OCI-LY3 (cell line): ENCODE measurements around the gene IMMP2L.

Experiments used
- H2AFZ ChIP-seq: fragments of 200-600, 300-600 bp; shearing (Covaris generic); 2 replicates; pipeline ENCODE4 v1.6.0; 2014; ENCODE audit warnings: antibody characterized with exemption, low read depth, low read length
- H3K27ac ChIP-seq: fragments of 200-600, 300-600 bp; sonication (generic); 2 replicates; pipeline ENCODE4 v1.5.1; 2014; ENCODE audit warnings: mild to moderate bottlenecking, low read length, moderate library complexity, mixed read lengths
- H3K27me3 ChIP-seq: fragments of 200-600, 300-600 bp; sonication (generic); 2 replicates; pipeline ENCODE4 v1.6.1; 2014; ENCODE audit warnings: low read depth, low read length, mixed read lengths
- H3K36me3 ChIP-seq: fragments of 200-600, 300-600 bp; sonication (generic); replicated peaks from 2 replicates; pipeline ENCODE3; 2014; ENCODE audit warnings: low read depth, low read length, mixed read lengths
- H3K4me1 ChIP-seq: fragments of 300-600, 200-600 bp; sonication (generic); 2 replicates; pipeline ENCODE4 v1.6.1; 2014; ENCODE audit warnings: low read length, mixed read lengths
- H3K4me2 ChIP-seq: fragments of 200-600, 300-600 bp; sonication (generic); 2 replicates; pipeline ENCODE4 v1.6.1; 2014; ENCODE audit warnings: low read length, mixed read lengths
- H3K4me3 ChIP-seq: fragments of 300-600, 200-600 bp; sonication (generic); 2 replicates; pipeline ENCODE4 v1.5.1; 2014; ENCODE audit warnings: antibody characterized with exemption, mild to moderate bottlenecking, low read length, moderate library complexity
- H3K79me2 ChIP-seq: fragments of 300-600, 200-600 bp; shearing (Covaris generic); 2 replicates; pipeline ENCODE4 v1.6.1; 2014; ENCODE audit warnings: mild to moderate bottlenecking, low read length, mixed read lengths
- H3K9ac ChIP-seq: fragments of 300-600, 200-600 bp; shearing (Covaris generic); 2 replicates; pipeline ENCODE4 v1.6.0; 2014; ENCODE audit warnings: mild to moderate bottlenecking, low read length, moderate library complexity
- H3K9me3 ChIP-seq: fragments of 200-600, 300-600 bp; shearing (Covaris generic); 2 replicates; pipeline ENCODE4 v1.6.1; 2014; ENCODE audit warnings: low read length, mixed read lengths; ENCODE audit not compliant: insufficient read depth
- H4K20me1 ChIP-seq: fragments of 200-600, 300-600 bp; sonication (generic); 2 replicates; pipeline ENCODE4 v1.6.1; 2016; ENCODE audit warnings: low read length, mixed read lengths; ENCODE audit not compliant: insufficient read depth
- CTCF ChIP-seq: fragments of 200-600, 300-600 bp; sonication (generic); IDR thresholded peaks from 2 replicates; pipeline ENCODE4 v1.5.1; 2014; ENCODE audit warnings: antibody characterized with exemption, low read length, low read depth
- EZH2phosphoT487 ChIP-seq: fragments of 200-600 bp; shearing (Covaris generic); IDR thresholded peaks from 2 replicates; pipeline ENCODE4 v1.6.1; 2018; ENCODE audit warnings: antibody characterized with exemption, mixed run types, low read depth

Gene IMMP2L

GRCh38 chr7:111006040-111006439 lies 556.3 kb downstream of the IMMP2L start:
- no peaks in the 10 kb centered on the region for H3K4me1 ChIP-seq

GRCh38 chr7:111005445-111005844 lies 556.8 kb downstream of the IMMP2L start:
- Histone ChIP-seq H3K27me3 (no peaks in the 10 kb centered on the region), H3K4me3 (no peak overlapping the region), H3K27ac (no peak overlapping the region), H2AFZ (no peak overlapping the region), H3K4me2 (no peak overlapping the region), H3K9me3 (no peaks in the 10 kb centered on the region), H3K9ac (no peak overlapping the region), H3K4me1 (no peaks in the 10 kb centered on the region), H4K20me1 (no peaks in the 10 kb centered on the region), H3K79me2 (no peaks in the 10 kb centered on the region), H3K36me3 (no peaks in the 10 kb centered on the region)
- TF ChIP-seq EZH2phosphoT487 = no peak
- TF ChIP-seq CTCF = no peak

More at GRCh38 chr7:111006040-111006439, 556.3 kb downstream of the IMMP2L start:
- Histone ChIP-seq H4K20me1 (no peaks in the 10 kb centered on the region; the same call in 1 of the 2 replicates), H3K27ac (no peak overlapping the region), H3K9me3 (no peaks in the 10 kb centered on the region), H3K4me2 (no peak overlapping the region), H2AFZ (no peak overlapping the region), H3K9ac (no peak overlapping the region), H3K79me2 (no peaks in the 10 kb centered on the region), H3K36me3 (no peaks in the 10 kb centered on the region), H3K27me3 (no peaks in the 10 kb centered on the region), H3K4me3 (no peak overlapping the region)
- TF ChIP-seq CTCF (no peak), EZH2phosphoT487 (no peak)

GRCh38 chr7:111004310-111004901 lies 557.9 kb downstream of the IMMP2L start:
- no peaks in the 10 kb centered on the region for H3K36me3 ChIP-seq
- no peaks in the 10 kb centered on the region for H3K79me2 ChIP-seq
- no peaks in the 10 kb centered on the region for H3K4me1 ChIP-seq
- no peak overlapping the region for H3K27ac ChIP-seq
- no peak overlapping the region for H3K4me2 ChIP-seq
- H3K27me3 ChIP-seq = no peaks in the 10 kb centered on the region
- no peaks in the 10 kb centered on the region for H4K20me1 ChIP-seq
- H3K4me3 ChIP-seq = no peak overlapping the region
- no peak overlapping the region for H3K9ac ChIP-seq
- TF ChIP-seq EZH2phosphoT487 = no peak
- no peak for TF ChIP-seq CTCF
- no peak overlapping the region for H2AFZ ChIP-seq
- H3K9me3 ChIP-seq = no peaks in the 10 kb centered on the region

GRCh38 chr7:111003883-111004282 lies 558.4 kb downstream of the IMMP2L start:
- Histone ChIP-seq H3K79me2 (no peaks in the 10 kb centered on the region), H3K27me3 (no peaks in the 10 kb centered on the region), H3K9ac (no peak overlapping the region), H3K4me1 (no peaks in the 10 kb centered on the region), H4K20me1 (no peaks in the 10 kb centered on the region), H3K4me3 (no peak overlapping the region), H3K9me3 (no peaks in the 10 kb centered on the region), H2AFZ (no peak overlapping the region), H3K27ac (no peak overlapping the region), H3K36me3 (no peaks in the 10 kb centered on the region), H3K4me2 (no peak overlapping the region)
- TF ChIP-seq EZH2phosphoT487 (no peak), CTCF (no peak)
